SK-N-SH (cell line): ENCODE measurements around the gene HLA-DRB1. TPM values are rescaled to one million over a fixed set of nuclear protein-coding genes. Genes with fewer than 3 reads are reported as not detected.

ENCODE experiments used
- CTCF ChIA-PET: fragments of 300-600, 350-600 bp; formaldehyde crosslinking; extraction: SDS; loops from one replicate; lab custom pipeline; 2021; lab: Yijun Ruan, JAX
- POLR2A ChIA-PET: fragments of 350-600 bp; sonication (Branson Sonifier 250); formaldehyde crosslinking; extraction: SDS; loops from one replicate; lab custom pipeline; 2020; ENCODE audit warnings: antibody characterized with exemption, inconsistent platforms; lab: Yijun Ruan, JAX
- DNase-seq: peaks from one replicate; pipeline ENCODE4 v3.0.0; 2012
- H2AFZ ChIP-seq: fragments of 200-600 bp; sonication (generic); 2 replicates; pipeline ENCODE4 v1.8.1; 2016; ENCODE audit warnings: antibody characterized with exemption, mild to moderate bottlenecking, low read depth
- H3F3A ChIP-seq: fragments of 200-600 bp; sonication (generic); replicated peaks from 2 replicates; pipeline ENCODE3; 2016; ENCODE audit warnings: antibody characterized with exemption, mild to moderate bottlenecking; ENCODE audit not compliant: insufficient read depth
- H3K27ac ChIP-seq, 2 experiments: fragments of 200-500 bp in 1 of 2; fragments of 200-600 bp in 1 of 2; sonication (Bioruptor generic) in 1 of 2; sonication (generic), shearing (Covaris generic) in 1 of 2; 2 replicates each; pipeline versions ENCODE4 v1.5.1 to v1.6.1; 2014 to 2016; ENCODE audit warnings: low read depth in 2 of 2, inconsistent platforms in 1 of 2, low read length in 1 of 2, mild to moderate bottlenecking in 1 of 2, mixed read lengths in 1 of 2
- H3K27me3 ChIP-seq: fragments of 200-600 bp; sonication (generic), shearing (Covaris generic); 2 replicates; pipeline ENCODE4 v1.6.1; 2016; ENCODE audit warnings: mixed run types; ENCODE audit not compliant: insufficient read depth
- H3K36me3 ChIP-seq, 2 experiments: fragments of 200-500 bp in 1 of 2; fragments of 200-600 bp in 1 of 2; sonication (Bioruptor generic) in 1 of 2; sonication (generic) in 1 of 2; replicated peaks in 1 of 2; 2 replicates each; pipeline versions ENCODE3 to v1.5.1; 2014 to 2016; ENCODE audit warnings: low read length in 1 of 2, mild to moderate bottlenecking in 1 of 2; ENCODE audit not compliant: insufficient read depth in 2 of 2, control insufficient read depth in 1 of 2
- H3K4me1 ChIP-seq, 2 experiments: fragments of 200-500 bp in 1 of 2; fragments of 200-600 bp in 1 of 2; sonication (Bioruptor generic) in 1 of 2; sonication (generic), shearing (Covaris generic) in 1 of 2; 2 replicates each; pipeline versions ENCODE4 v1.5.1 to v1.6.1; 2014 to 2016; ENCODE audit warnings: low read depth in 1 of 2, low read length in 1 of 2, mixed run types in 1 of 2; ENCODE audit not compliant: insufficient read depth in 2 of 2, control insufficient read depth in 1 of 2
- H3K4me2 ChIP-seq: fragments of 200-600 bp; sonication (generic), shearing (Covaris generic); 2 replicates; pipeline ENCODE4 v1.6.1; 2017; ENCODE audit warnings: mixed run types
- H3K4me3 ChIP-seq, 2 experiments: fragments of 200-500 bp in 1 of 2; fragments of 200-600 bp in 1 of 2; sonication (Bioruptor generic) in 1 of 2; sonication (generic), shearing (Covaris generic) in 1 of 2; 2 replicates each; pipeline versions ENCODE4 v1.5.1 to v1.8.1; 2014 to 2016; ENCODE audit warnings: low read depth in 2 of 2, inconsistent platforms in 1 of 2, low read length in 1 of 2, mild to moderate bottlenecking in 1 of 2, mixed read lengths in 1 of 2, moderate library complexity in 1 of 2
- H3K79me2 ChIP-seq: fragments of 200-600 bp; sonication (generic); 2 replicates; pipeline ENCODE4 v1.8.1; 2017; ENCODE audit warnings: mild to moderate bottlenecking; ENCODE audit not compliant: insufficient read depth
- H3K9ac ChIP-seq: fragments of 200-600 bp; sonication (generic); 2 replicates; pipeline ENCODE4 v1.6.1; 2017; ENCODE audit warnings: mixed run types
- H3K9me2 ChIP-seq: fragments of 200-600 bp; sonication (generic); 2 replicates; pipeline ENCODE4 v1.6.1; 2017; ENCODE audit warnings: mixed run types
- H3K9me3 ChIP-seq: fragments of 200-600 bp; sonication (generic); 2 replicates; pipeline ENCODE4 v1.6.1; 2017; ENCODE audit warnings: mixed run types, mild to moderate bottlenecking, moderate library complexity
- H4K20me1 ChIP-seq: fragments of 200-600 bp; sonication (generic); 2 replicates; pipeline ENCODE4 v1.6.1; 2017; ENCODE audit warnings: mild to moderate bottlenecking, mixed run types; ENCODE audit not compliant: insufficient read depth
- FOSL2 ChIP-seq: IDR thresholded peaks from 2 replicates; pipeline ENCODE4 v1.4.0; 2012; ENCODE audit warnings: low read depth, mild to moderate bottlenecking, moderate library complexity, borderline replicate concordance
- FOXM1 ChIP-seq: IDR thresholded peaks from 2 replicates; pipeline ENCODE4 v1.4.0; 2012; ENCODE audit warnings: low read depth, mild to moderate bottlenecking
- MEF2A ChIP-seq: IDR thresholded peaks from 2 replicates; pipeline ENCODE4 v1.4.0; 2012; ENCODE audit warnings: low read depth, borderline replicate concordance
- NFIC ChIP-seq: IDR thresholded peaks from 2 replicates; pipeline ENCODE4 v1.4.0; 2012; ENCODE audit warnings: borderline replicate concordance
- POLR2AphosphoS5 ChIP-seq: IDR thresholded peaks from 2 replicates; pipeline ENCODE4 v1.6.1; 2012; ENCODE audit warnings: low read depth, low read length
- REST ChIP-seq: IDR thresholded peaks from 2 replicates; pipeline ENCODE4 v1.6.1; 2012; ENCODE audit warnings: mild to moderate bottlenecking, low read depth, low read length, moderate library complexity
- TCF12 ChIP-seq: IDR thresholded peaks from 2 replicates; pipeline ENCODE4 v1.4.0; 2012
- WGBS: methylation state at CpG from one replicate; pipeline ENCODE4 v1.1.6; 2017; ENCODE audit warnings: low lambda C conversion rate; 5-methylcytosine and 5-hydroxymethylcytosine counted together
- polyA plus RNA-seq, 3 experiments: library from polyadenylated mRNA; depleted of rRNA; stranded (reverse); fragments of >200 nt; gene quantifications; 2 replicates each; pipeline ENCODE4 v1.2.3, GENCODE V29; 2012
- TF ChIP-seq, protein P1 (sequence below): IDR thresholded peaks from 2 replicates; pipeline ENCODE4 v1.4.0; 2012; ENCODE audit warnings: low read depth, borderline replicate concordance
- TF ChIP-seq, protein P2 (sequence below): IDR thresholded peaks from 2 replicates; pipeline ENCODE4 v1.4.0; 2012; ENCODE audit warnings: low read depth, borderline replicate concordance

The HLA-DRB1 gene
- polyA plus RNA-seq, 1 of the 3 experiments (the other 2 are of a cell fraction): not detected

DNA sequence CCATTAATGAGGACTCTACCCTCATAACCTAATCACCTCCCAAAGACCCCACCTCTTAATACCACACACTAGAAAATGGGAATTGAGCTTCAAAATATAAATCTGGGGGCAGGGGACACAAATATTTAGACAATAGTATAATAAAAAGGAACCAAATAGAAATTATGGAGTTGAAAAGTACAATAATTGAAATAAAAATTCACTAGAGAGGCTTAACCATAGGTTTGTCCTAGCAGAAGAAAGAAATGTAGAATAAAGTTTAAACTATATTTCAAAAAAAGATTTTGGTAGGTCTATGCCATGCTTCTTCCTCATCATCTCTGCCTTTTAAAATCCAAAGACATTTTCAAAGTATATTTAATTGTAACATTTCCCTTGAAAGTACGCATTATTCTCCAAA is 28.1 kb upstream of the HLA-DRB1 start:
- Histone ChIP-seq H3F3A (no peaks in the 10 kb centered on the region), H4K20me1 (no peaks in the 10 kb centered on the region), H3K27me3 (no peaks in the 10 kb centered on the region), H3K9ac (no peak overlapping the region), H3K4me1 (no peaks in the 10 kb centered on the region), H2AFZ (no peak overlapping the region), H3K27ac (no peak overlapping the region), H3K36me3 (no peaks in the 10 kb centered on the region), H3K9me2 (no peaks in the 10 kb centered on the region), H3K79me2 (no peaks in the 10 kb centered on the region), H3K4me2 (no peak overlapping the region), H3K9me3 (no peaks in the 10 kb centered on the region), H3K4me3 (no peak overlapping the region)
- ChIA-PET POLR2A (no interaction called here), CTCF (interaction anchor here (0.6 kb wide), 1 partner anchor 250 kb away, joined by 3 read pairs; no protein-coding TSS in a partner anchor)
- TF ChIP-seq POLR2AphosphoS5 (no peak), REST (no peak)
- TF ChIP-seq, protein P1, sequence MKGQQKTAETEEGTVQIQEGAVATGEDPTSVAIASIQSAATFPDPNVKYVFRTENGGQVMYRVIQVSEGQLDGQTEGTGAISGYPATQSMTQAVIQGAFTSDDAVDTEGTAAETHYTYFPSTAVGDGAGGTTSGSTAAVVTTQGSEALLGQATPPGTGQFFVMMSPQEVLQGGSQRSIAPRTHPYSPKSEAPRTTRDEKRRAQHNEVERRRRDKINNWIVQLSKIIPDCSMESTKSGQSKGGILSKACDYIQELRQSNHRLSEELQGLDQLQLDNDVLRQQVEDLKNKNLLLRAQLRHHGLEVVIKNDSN: no peak
- WGBS: 9% methylated on average over 1 of the region's 1 CpG
- no peak for DNase-seq

DNA sequence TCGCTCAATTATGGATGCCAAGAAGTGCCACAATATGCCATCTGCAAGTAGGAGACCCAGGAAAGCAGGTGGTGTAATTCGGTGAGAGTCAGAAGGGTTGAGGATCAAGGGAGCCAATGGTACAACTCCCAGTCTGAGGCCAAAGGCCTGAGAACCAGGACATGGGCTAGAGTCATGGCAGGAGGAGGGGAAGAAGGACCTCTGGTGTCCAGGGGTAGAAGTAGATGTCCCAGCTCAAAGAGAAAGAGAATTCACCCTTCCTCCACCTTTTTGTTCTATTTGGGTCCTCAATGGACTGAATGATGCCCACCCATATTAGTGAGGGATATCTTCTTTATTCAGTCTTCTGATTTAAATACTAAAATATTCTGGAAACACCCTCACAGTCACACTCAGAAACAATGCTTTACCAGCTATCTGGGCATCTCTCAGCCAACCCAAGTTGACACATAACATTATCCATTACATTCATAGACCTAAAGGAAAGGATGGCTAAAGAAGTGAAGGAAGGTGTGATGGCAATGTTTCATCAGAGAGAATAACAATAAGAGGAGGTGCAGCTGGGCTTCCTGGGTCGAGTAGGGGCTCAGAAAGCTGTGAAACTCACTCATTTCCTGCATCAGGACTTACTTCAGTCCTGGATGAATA is 26.4 kb upstream of the HLA-DRB1 start:
- H3K79me2 ChIP-seq: no peaks in the 10 kb centered on the region
- TF ChIP-seq POLR2AphosphoS5: no peak
- no peak for TF ChIP-seq FOSL2
- TF ChIP-seq, protein P2, sequence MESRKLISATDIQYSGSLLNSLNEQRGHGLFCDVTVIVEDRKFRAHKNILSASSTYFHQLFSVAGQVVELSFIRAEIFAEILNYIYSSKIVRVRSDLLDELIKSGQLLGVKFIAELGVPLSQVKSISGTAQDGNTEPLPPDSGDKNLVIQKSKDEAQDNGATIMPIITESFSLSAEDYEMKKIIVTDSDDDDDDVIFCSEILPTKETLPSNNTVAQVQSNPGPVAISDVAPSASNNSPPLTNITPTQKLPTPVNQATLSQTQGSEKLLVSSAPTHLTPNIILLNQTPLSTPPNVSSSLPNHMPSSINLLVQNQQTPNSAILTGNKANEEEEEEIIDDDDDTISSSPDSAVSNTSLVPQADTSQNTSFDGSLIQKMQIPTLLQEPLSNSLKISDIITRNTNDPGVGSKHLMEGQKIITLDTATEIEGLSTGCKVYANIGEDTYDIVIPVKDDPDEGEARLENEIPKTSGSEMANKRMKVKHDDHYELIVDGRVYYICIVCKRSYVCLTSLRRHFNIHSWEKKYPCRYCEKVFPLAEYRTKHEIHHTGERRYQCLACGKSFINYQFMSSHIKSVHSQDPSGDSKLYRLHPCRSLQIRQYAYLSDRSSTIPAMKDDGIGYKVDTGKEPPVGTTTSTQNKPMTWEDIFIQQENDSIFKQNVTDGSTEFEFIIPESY: no peak
- no peak for TF ChIP-seq FOXM1
- TF ChIP-seq TCF12: no peak
- TF ChIP-seq NFIC: no peak
- no peak for TF ChIP-seq MEF2A
- no peaks in the 10 kb centered on the region for H3K9me2 ChIP-seq
- no peaks in the 10 kb centered on the region for H3K36me3 ChIP-seq
- H3K4me1 ChIP-seq: no peaks in the 10 kb centered on the region
- 0% methylated on average over 3 of the region's 3 CpGs for WGBS
- no peak overlapping the region for H3K9ac ChIP-seq
- H3K4me2 ChIP-seq: no peak overlapping the region
- no peak for DNase-seq
- H2AFZ ChIP-seq: no peak overlapping the region
- ChIA-PET POLR2A (no interaction called here), CTCF (no interaction called here)
- H3K4me3 ChIP-seq: no peak overlapping the region
- no peaks in the 10 kb centered on the region for H4K20me1 ChIP-seq
- no peaks in the 10 kb centered on the region for H3K27me3 ChIP-seq
- H3K9me3 ChIP-seq: no peaks in the 10 kb centered on the region
- H3F3A ChIP-seq: no peaks in the 10 kb centered on the region
- no peak overlapping the region for H3K27ac ChIP-seq
